Activated T-cell treated with anti-CD3 and anti-CD28 coated beads for 4 hours (primary cell): ENCODE data around the gene TES.
"Not testable (repeated sequence)": the region's sequence is repeated elsewhere in the genome, so short reads cannot be mapped to it uniquely, and the experiment has no call there.

Experiments
- DNase-seq: peaks from one replicate; pipeline ENCODE4 v3.0.0-alpha.2; 2020

TES gene

GRCh38 chr7:116210345-116211005, at the start of gene TES:
TES (plus strand) TSS chr7:116210539; CDS start chr7:116210708, 169 bp downstream.
- DNase-seq = peak; percentile 31

GRCh38 chr7:116161728-116162127, 48.6 kb upstream of the TES start:
- DNase-seq = no peak

GRCh38 chr7:116162254-116162653, 48.1 kb upstream of the TES start:
- no peak for DNase-seq

GRCh38 chr7:116162992-116163391, 47.3 kb upstream of the TES start:
- no peak for DNase-seq

- no peak for DNase-seq
Measured at GRCh38 chr7:116164552-116165306, 45.6 kb upstream of the TES start.

GRCh38 chr7:116165717-116166116, 44.6 kb upstream of the TES start:
- DNase-seq = no peak

- DNase-seq = no peak
Measured at GRCh38 chr7:116166156-116166555, 44.2 kb upstream of the TES start.

- no peak for DNase-seq
Measured at GRCh38 chr7:116167177-116167576, 43.2 kb upstream of the TES start.

GRCh38 chr7:116169060-116169459, 41.3 kb upstream of the TES start:
- DNase-seq = no peak

GRCh38 chr7:116170180-116170579, 40.2 kb upstream of the TES start:
- no peak for DNase-seq

GRCh38 chr7:116171094-116171493, 39.2 kb upstream of the TES start:
- no peak for DNase-seq

- DNase-seq = no peak
Measured at GRCh38 chr7:116172353-116172752, 38.0 kb upstream of the TES start.

GRCh38 chr7:116173051-116174028, 37.0 kb upstream of the TES start:
- DNase-seq = peak; percentile 29

- not testable (repeated sequence) for DNase-seq
Measured at GRCh38 chr7:116175095-116175494, 35.2 kb upstream of the TES start.

GRCh38 chr7:116176226-116176625, 34.1 kb upstream of the TES start:
- DNase-seq = no peak

- DNase-seq = no peak
Measured at GRCh38 chr7:116177009-116177408, 33.3 kb upstream of the TES start.

GRCh38 chr7:116180302-116180701, 30.0 kb upstream of the TES start:
- peak; percentile 20 for DNase-seq

GRCh38 chr7:116182023-116182422, 28.3 kb upstream of the TES start:
- DNase-seq = no peak

- no peak for DNase-seq
Measured at GRCh38 chr7:116185450-116185849, 24.9 kb upstream of the TES start.

GRCh38 chr7:116185956-116186355, 24.4 kb upstream of the TES start:
- DNase-seq = no peak

- no peak for DNase-seq
Measured at GRCh38 chr7:116187400-116187799, 22.9 kb upstream of the TES start.

- no peak for DNase-seq
Measured at GRCh38 chr7:116193329-116194087, 16.8 kb upstream of the TES start.

- DNase-seq = no peak
Measured at GRCh38 chr7:116194115-116194514, 16.2 kb upstream of the TES start.
